Lung (tissue), 12 donors: ENCODE data around the gene CST11. TPM values are rescaled to one million over a fixed set of nuclear protein-coding genes. Genes with fewer than 3 reads are reported as not detected.
A peak's percentile ranks its signal among the peaks of the same experiment; 100 is the strongest.

Experiments
- ATAC-seq: fragments of 200-7000 bp; cut with Tn5 transposase; one replicate; pipeline ENCODE4 v1.9.1; 2020; ENCODE audit warnings: moderate number of reproducible peaks; ENCODE audit not compliant: insufficient read depth, low FRiP score
- DNase-seq, 3 donors: peaks; one replicate each; pipeline ENCODE4 v3.0.0-alpha.2; 2013 to 2017
- H3K27ac ChIP-seq, 2 donors: one replicate each; pipeline ENCODE4 v1.5.1; 2013; ENCODE audit warnings: mild to moderate bottlenecking in 2 of 2, moderate library complexity in 2 of 2, control low read depth in 1 of 2, inconsistent platforms in 1 of 2, low read depth in 1 of 2, low read length in 1 of 2
- H3K27me3 ChIP-seq, 3 donors: one replicate each; pipeline ENCODE4 v1.5.1; 2013; ENCODE audit warnings: low read length in 2 of 3; ENCODE audit not compliant: control insufficient read depth in 3 of 3, insufficient read depth in 3 of 3
- H3K36me3 ChIP-seq, 4 donors: one replicate each; pipeline ENCODE4 v1.5.1; 2013; ENCODE audit warnings: low read length in 4 of 4, mild to moderate bottlenecking in 1 of 4, moderate library complexity in 1 of 4; ENCODE audit not compliant: control insufficient read depth in 4 of 4, insufficient read depth in 4 of 4
- H3K4me1 ChIP-seq, 5 donors: one replicate each; pipeline ENCODE4 v1.5.1; 2013; ENCODE audit warnings: low read length in 5 of 5, mild to moderate bottlenecking in 2 of 5, moderate library complexity in 1 of 5; ENCODE audit not compliant: control insufficient read depth in 5 of 5, insufficient read depth in 5 of 5
- H3K4me3 ChIP-seq: one replicate; pipeline ENCODE4 v1.5.1; 2013; ENCODE audit warnings: mild to moderate bottlenecking, control low read depth, moderate library complexity
- H3K9ac ChIP-seq, 2 donors: one replicate each; pipeline ENCODE4 v1.5.1; 2013; ENCODE audit warnings: low read length in 2 of 2, control low read depth in 1 of 2; ENCODE audit not compliant: insufficient read depth in 1 of 2
- H3K9me3 ChIP-seq, 4 donors: one replicate each; pipeline ENCODE4 v1.5.1; 2013; ENCODE audit warnings: low read length in 3 of 4, mild to moderate bottlenecking in 1 of 4, moderate library complexity in 1 of 4; ENCODE audit not compliant: control insufficient read depth in 4 of 4, insufficient read depth in 3 of 4
- WGBS, 2 donors: extraction: QIAGEN DNeasy Blood & Tissue Kit; methylation state at CpG; one replicate each; pipeline ENCODE4 v1.1.7; 2013; 5-methylcytosine and 5-hydroxymethylcytosine counted together
- polyA plus RNA-seq, 2 donors: library from polyadenylated mRNA; stranded (reverse); fragments of 200-250 nt; gene quantifications; one replicate each; pipeline ENCODE4 v1.2.1, GENCODE V29; 2013
- total RNA-seq, 2 donors: library from RNA; depleted of rRNA in 1 of 2; stranded (reverse); fragments of >200 nt in 1 of 2; gene quantifications; one replicate each; pipeline ENCODE4 v1.2.1, GENCODE V29; 2014 to 2021
- TF ChIP-seq, protein P1 (sequence below): IDR thresholded peaks from 2 replicates; pipeline ENCODE4 v1.5.1; 2012; ENCODE audit warnings: mild to moderate bottlenecking; ENCODE audit errors: control extremely low read depth, extremely low read depth
- donor health status: control.
- donor health status: control.
- donor health status: Bipolar disorder and iron deficiency.
- donor health status: healthy.
- donor health status: DM: yes; HTN: yes; CAD: no.

Gene CST11
- total and polyA plus RNA-seq, 4 donors, result not detected

DNA sequence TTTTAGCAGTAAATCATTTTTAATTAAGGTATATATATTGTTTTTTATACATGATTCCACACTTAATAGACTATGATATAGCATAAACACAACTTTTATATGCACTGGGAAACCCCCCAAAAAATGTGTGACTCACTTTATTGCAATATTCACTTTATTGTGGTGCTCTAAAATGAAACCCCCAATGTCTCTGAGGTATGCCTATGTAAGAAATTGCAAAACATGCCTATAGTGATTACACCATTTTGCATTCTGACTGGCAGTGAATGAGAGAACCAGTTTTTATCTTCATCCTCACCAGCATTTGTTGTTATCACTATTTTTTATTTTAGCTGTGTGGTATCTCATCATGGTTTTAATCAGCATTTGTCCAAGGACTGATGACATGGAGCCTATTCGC lies 8.5 kb upstream of the CST11 start:
- Histone ChIP-seq H3K4me3 (no peak overlapping the region), H3K36me3 (no peaks in the 10 kb centered on the region), H3K27ac (no peak overlapping the region), H3K9ac (no peak overlapping the region), H3K9me3 (peaks cover 0 to 12% (median 0%) of the 10 kb centered on the region in 4 donors), H3K4me1 (no peaks in the 10 kb centered on the region), H3K27me3 (peaks cover 0 to 4% (median 0%) of the 10 kb centered on the region in 3 donors)
- TF ChIP-seq, protein P1, sequence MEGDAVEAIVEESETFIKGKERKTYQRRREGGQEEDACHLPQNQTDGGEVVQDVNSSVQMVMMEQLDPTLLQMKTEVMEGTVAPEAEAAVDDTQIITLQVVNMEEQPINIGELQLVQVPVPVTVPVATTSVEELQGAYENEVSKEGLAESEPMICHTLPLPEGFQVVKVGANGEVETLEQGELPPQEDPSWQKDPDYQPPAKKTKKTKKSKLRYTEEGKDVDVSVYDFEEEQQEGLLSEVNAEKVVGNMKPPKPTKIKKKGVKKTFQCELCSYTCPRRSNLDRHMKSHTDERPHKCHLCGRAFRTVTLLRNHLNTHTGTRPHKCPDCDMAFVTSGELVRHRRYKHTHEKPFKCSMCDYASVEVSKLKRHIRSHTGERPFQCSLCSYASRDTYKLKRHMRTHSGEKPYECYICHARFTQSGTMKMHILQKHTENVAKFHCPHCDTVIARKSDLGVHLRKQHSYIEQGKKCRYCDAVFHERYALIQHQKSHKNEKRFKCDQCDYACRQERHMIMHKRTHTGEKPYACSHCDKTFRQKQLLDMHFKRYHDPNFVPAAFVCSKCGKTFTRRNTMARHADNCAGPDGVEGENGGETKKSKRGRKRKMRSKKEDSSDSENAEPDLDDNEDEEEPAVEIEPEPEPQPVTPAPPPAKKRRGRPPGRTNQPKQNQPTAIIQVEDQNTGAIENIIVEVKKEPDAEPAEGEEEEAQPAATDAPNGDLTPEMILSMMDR, result no peak
- DNase-seq (no peak), ATAC-seq (no peak)
- WGBS, 2 donors, result 58 to 93% methylated on average over 1 of the region's 1 CpG

DNA sequence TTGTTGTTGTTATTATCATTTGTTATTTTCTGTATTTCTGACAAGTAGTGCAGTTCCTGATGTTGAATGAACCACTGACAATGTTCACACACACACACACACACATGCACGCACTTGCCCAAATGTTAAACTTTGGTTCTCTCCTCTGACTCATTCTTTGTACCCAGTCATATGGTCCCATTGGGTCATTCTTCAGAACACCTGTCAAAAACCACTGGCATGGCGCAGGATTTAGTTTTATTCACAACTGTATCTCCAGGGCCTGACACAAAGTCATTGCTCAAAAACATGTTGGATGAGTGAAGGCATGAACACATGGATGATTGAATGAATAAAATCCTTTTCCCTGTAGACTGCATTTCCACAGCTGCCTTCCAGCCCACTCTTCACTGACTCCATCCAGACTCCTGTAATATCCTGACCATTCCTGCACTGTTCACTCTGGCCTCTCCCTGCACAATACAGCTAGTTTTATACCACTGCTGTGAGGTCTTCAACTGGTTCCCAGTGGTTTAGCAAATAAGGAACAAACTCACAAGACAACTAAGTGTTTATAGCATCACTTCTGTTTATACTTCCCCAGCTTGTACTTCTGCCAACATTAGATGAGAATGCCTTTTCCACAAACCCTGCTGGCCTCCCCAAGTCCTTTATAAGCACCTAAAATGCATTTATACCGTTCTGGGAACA lies 6.9 kb upstream of the CST11 start:
- DNase-seq (peak in 2 of 3 donors; percentile 7 to 15), ATAC-seq (no peak)
- no peak overlapping the region for H3K27ac ChIP-seq
- WGBS, 2 donors, result 40 to 72% methylated on average over 3 of the region's 3 CpGs
- TF ChIP-seq, protein P1, result no peak
- no peaks in the 10 kb centered on the region for H3K27me3 ChIP-seq
- no peaks in the 10 kb centered on the region for H3K36me3 ChIP-seq
- H3K4me3 ChIP-seq, result no peak overlapping the region
- no peak overlapping the region for H3K9ac ChIP-seq
- no peaks in the 10 kb centered on the region for H3K4me1 ChIP-seq
- peaks cover 0 to 10% (median 0%) of the 10 kb centered on the region in 4 donors for H3K9me3 ChIP-seq

DNA sequence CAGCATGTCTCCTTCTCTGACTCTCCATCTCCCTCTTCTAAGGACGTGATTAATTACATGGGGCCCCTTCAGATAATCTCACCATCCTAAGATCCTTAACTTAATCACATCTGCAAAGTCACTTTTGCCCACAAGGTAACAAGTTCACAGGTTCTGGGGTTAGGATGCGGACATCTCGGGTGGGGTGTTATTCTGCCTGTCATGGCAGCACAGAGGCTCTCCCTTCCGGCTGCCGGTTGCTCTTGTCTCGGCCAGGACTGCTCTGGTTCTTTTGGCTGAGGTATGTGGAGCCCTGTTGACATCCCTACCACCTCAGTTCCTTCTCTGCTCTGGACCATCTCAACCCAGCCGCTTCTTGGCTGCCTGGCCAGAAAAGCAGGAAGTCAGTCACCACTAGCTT lies 4.2 kb upstream of the CST11 start:
- no peak for ATAC-seq
- no peaks in the 10 kb centered on the region for H3K36me3 ChIP-seq

More for the DNA sequence above, 4.2 kb upstream of the CST11 start:
- Histone ChIP-seq H3K9ac (no peak overlapping the region), H3K27me3 (no peaks in the 10 kb centered on the region), H3K9me3 (peaks cover 0 to 10% (median 0%) of the 10 kb centered on the region in 4 donors), H3K4me1 (no peaks in the 10 kb centered on the region), H3K4me3 (no peak overlapping the region), H3K27ac (no peak overlapping the region)
- WGBS, 2 donors, result 86 to 87% methylated on average over 7 of the region's 7 CpGs
- TF ChIP-seq, protein P1, result no peak
- DNase-seq, result no peak
